Retinal pigment epithelial cell (primary cell): ENCODE data around the gene DHRS1.
"Not testable (repeated sequence)": the region's sequence is repeated elsewhere in the genome, so short reads cannot be mapped to it uniquely, and the experiment has no call there.

Experiments used
- DNase-seq: peaks from one replicate; pipeline ENCODE4 v3.0.0-alpha.2; 2010; ENCODE audit warnings: low read depth
- H3K4me3 ChIP-seq: 2 replicates; pipeline ENCODE4 v1.5.1; 2011; ENCODE audit warnings: mild to moderate bottlenecking, low read length, control low read depth, moderate library complexity
- CTCF ChIP-seq: conservative IDR thresholded peaks from 2 replicates; pipeline ENCODE4 v1.5.1; 2011; ENCODE audit warnings: low read depth, low read length, control low read depth, inconsistent platforms

DHRS1 gene

DNA sequence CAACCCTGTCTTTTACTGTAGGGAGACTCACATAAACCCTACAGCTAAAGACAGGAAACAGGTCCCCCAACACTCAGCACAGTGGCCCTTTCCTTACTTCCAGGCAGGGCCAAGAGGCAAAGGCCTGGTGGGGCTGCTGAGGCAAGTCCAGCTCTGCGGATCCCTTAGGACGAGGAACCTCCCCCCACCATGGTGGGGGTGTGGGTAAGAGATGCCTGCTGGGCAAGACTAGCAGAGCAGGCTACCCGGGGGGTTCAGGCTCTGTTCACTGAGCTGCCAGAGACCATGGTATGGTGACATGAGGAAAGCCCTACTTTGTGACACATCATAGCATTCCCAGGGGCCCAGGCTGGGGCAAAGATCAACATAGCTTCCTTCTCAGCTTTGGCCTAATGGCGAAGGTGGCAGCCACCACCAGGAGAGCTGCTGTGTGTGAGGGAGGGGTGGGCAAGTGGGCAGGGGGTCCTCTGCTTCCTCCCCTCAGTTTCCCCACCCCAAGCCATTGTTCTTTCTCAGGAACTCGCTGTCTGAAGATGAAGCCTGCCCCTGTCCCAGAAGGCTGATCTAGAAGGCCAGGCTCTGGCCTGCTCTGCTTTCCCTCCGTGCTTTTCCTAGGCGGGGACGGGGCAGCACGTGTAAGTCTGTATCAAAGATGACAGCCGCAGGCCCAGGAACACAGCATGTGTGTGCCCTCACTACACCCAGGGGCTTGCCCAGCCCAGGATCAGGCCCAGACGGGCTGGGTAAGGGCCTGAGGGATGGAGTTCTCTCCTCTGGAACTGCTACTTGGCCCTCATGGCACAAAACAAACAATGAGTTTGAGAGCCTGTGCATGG lies 47.1 kb downstream of the DHRS1 start:
- no peak for TF ChIP-seq CTCF
- no peak overlapping the region for H3K4me3 ChIP-seq
- no peak for DNase-seq

DNA sequence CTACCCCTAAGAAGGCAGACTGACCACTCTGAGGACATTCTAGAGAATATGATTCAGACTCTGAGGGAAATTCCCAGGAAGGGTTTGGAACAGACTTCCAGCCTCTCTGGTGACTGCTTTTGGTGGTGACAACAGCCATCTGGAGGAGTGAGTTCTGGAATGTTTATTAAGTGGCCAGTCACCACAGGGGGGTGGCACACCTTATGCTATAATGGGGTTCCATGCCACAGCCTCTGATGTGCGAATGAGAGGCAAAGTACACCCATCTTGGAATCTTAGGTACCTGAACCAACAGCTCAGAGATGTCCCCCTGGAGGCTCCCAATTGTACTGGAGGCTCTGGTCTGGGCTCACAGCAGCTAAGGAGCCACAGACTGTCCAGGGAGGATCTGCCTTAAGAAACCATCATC lies 47.7 kb downstream of the DHRS1 start:
- no peak for TF ChIP-seq CTCF
- DNase-seq = no peak
- H3K4me3 ChIP-seq = no peak overlapping the region

DNA sequence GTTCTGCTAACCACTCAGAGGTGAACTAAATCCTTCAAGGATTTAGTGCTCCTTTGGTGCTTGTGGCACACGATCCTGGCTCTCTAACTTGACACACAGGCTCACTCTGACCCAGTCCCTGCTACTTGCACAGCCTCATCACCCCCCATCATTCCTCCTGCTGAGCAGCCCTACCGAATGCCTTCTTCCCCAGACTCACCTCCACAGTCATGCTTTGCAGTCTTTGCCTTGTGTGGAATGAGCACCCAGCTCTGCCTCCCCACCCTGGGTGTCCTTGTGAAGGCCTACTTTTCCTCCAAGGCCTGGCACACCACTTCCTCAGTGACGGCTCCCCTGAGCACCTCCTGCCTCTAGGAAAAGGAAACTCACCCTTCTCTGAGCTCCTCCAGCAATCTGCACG lies 49.2 kb downstream of the DHRS1 start:
- no peak for TF ChIP-seq CTCF
- H3K4me3 ChIP-seq = no peak overlapping the region
- no peak for DNase-seq

DNA sequence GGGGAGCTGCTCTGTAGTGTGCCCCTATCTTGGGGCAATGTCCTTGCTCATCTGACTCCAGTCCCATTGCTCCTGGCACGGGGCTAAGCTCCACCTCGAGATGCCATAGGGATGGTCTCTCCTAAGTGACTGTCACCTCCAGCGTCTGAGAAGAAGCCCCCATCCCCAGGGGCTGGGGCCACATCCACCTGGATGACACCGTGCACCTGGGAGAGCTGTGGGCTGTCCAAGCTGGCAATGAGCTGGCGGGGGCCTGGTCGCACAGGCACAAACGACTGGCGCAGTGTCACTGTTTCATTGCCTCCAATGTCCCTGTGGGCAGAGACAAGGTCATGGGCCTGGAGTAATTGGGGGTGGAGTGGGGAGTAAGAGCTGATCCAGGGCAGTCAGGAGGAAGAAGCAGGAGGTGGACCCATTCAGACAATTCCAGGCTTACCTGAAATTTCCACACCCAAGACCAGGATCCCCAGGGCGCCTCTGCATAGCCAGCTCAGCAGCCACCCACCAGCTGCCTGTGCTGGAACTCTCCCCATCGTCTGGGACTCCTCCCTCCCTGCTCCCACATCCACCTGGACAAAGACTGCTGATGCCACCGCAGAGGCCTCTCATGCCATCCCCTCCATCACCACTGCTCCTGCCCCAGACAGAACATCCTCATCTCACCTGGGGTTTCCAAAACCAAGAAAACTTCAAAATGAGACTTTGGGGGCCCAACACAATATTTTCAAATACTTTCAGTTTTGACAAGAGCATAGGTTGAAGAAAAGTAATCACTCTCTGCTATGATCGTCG lies 50.2 kb downstream of the DHRS1 start:
- TF ChIP-seq CTCF = no peak
- H3K4me3 ChIP-seq = no peak overlapping the region
- DNase-seq = no peak

GRCh38 chr14:24247422-24247821 lies 52.2 kb downstream of the DHRS1 start:
- no peak overlapping the region for H3K4me3 ChIP-seq
- no peak for DNase-seq
- TF ChIP-seq CTCF = no peak

DNA sequence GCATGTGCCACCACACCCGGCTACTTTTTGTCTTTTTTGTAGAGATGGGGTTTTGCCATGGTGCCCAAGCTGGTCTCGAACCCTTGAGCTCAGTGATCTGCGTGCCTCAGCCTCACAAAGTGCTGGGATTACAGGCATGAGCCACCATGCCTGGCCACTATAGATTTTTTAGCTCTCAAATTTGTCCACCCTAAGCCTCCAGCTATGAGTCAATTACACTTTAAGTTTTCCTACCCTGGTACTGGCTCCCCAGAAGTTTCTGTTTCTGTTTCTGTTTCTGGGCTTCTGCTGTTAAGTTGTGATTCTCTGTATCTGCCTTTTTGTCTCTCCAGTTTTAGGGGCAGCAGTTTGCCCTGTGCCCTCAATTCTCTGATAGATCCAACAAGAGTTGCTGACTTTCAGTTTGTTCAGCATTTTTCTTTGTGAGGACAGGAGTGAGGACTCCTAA lies 52.8 kb downstream of the DHRS1 start:
- H3K4me3 ChIP-seq = no peak overlapping the region
- no peak for DNase-seq
- TF ChIP-seq CTCF = no peak

DNA sequence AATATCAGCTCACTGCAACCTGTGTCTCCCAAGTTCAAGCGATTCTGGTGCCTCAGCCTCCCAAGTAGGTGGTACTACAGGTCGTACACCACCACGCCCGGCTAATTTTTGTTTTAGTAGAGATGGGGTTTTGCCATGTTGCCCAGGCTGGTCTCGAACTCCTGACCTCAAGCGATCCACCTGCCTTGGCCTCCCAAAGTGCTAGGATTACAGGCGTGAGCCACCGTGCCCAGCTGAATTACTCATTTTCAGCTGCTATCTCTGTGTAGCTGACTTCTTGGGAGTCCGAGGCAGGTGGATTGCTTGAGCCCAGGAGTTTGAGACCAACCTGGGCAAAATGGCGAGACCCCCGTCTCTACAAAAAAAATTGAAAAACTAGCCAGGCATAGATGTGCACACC lies 54.2 kb downstream of the DHRS1 start:
- DNase-seq, H3K4me3 ChIP-seq: not testable (repeated sequence)
